Keratinocyte (primary cell): Measurements from ENCODE around the gene CRTAP. TPM values are rescaled to one million over a fixed set of nuclear protein-coding genes. Genes with fewer than 3 reads are reported as not detected.

Source experiments
- DNase-seq: peaks from one replicate; pipeline ENCODE4 v3.0.0-alpha.2; 2011; ENCODE audit warnings: low read depth, missing footprints, low spot score
- FAIRE-seq: peaks from 2 replicates; lab custom pipeline; 2011; peaks lifted over from hg19 to GRCh38; lab: Jason Lieb, UNC
- H2AFZ ChIP-seq: 2 replicates; pipeline ENCODE4 v1.6.0; 2012; ENCODE audit warnings: low read length, control low read depth, inconsistent platforms; ENCODE audit not compliant: control insufficient read depth
- H3K27ac ChIP-seq: 2 replicates; pipeline ENCODE4 v1.5.1; 2011; ENCODE audit warnings: low read length; ENCODE audit not compliant: control insufficient read depth, insufficient read depth
- H3K27me3 ChIP-seq: 3 replicates; pipeline ENCODE4 v1.6.0; 2011; ENCODE audit warnings: low read length; ENCODE audit not compliant: control insufficient read depth, insufficient read depth; ENCODE audit errors: extremely low read depth
- H3K36me3 ChIP-seq, 2 experiments: 2 replicates in 1 of 2; 3 replicates in 1 of 2; pipeline ENCODE4 v1.5.1; 2011; ENCODE audit warnings: low read length in 2 of 2, mild to moderate bottlenecking in 1 of 2; ENCODE audit not compliant: control insufficient read depth in 2 of 2, insufficient read depth in 2 of 2; ENCODE audit errors: extremely low read depth in 1 of 2
- H3K4me1 ChIP-seq: 3 replicates; pipeline ENCODE4 v1.5.1; 2011; ENCODE audit warnings: low read length; ENCODE audit not compliant: control insufficient read depth, insufficient read depth; ENCODE audit errors: extremely low read depth
- H3K4me2 ChIP-seq: 3 replicates; pipeline ENCODE4 v1.6.0; 2011; ENCODE audit warnings: low read depth, low read length; ENCODE audit not compliant: control insufficient read depth, insufficient read depth; ENCODE audit errors: extremely low read depth
- H3K4me3 ChIP-seq, 3 experiments: fragments of 200-600 bp in 1 of 3; sonication (generic) in 1 of 3; 2 replicates in 2 of 3; 3 replicates in 1 of 3; pipeline ENCODE4 v1.5.1; 2011 to 2016; ENCODE audit warnings: low read length in 3 of 3, mild to moderate bottlenecking in 3 of 3, control low read depth in 2 of 3, inconsistent platforms in 1 of 3, low read depth in 1 of 3, mixed read lengths in 1 of 3, mixed run types in 1 of 3, moderate library complexity in 1 of 3; ENCODE audit not compliant: control insufficient read depth in 2 of 3, insufficient read depth in 2 of 3; ENCODE audit errors: extremely low read depth in 1 of 3
- H3K79me2 ChIP-seq: 2 replicates; pipeline ENCODE4 v1.6.0; 2012; ENCODE audit warnings: low read length; ENCODE audit not compliant: control insufficient read depth, insufficient read depth
- H3K9ac ChIP-seq: 3 replicates; pipeline ENCODE4 v1.6.0; 2011; ENCODE audit warnings: low read length; ENCODE audit not compliant: control insufficient read depth, insufficient read depth; ENCODE audit errors: extremely low read depth
- H3K9me1 ChIP-seq: 3 replicates; pipeline ENCODE4 v1.6.0; 2011; ENCODE audit warnings: low read length; ENCODE audit not compliant: control insufficient read depth, insufficient read depth; ENCODE audit errors: extremely low read depth
- H3K9me3 ChIP-seq: 2 replicates; pipeline ENCODE4 v1.5.1; 2012; ENCODE audit warnings: low read depth, low read length; ENCODE audit not compliant: control insufficient read depth
- H4K20me1 ChIP-seq: 3 replicates; pipeline ENCODE4 v1.6.0; 2011; ENCODE audit warnings: low read length; ENCODE audit not compliant: control insufficient read depth, insufficient read depth; ENCODE audit errors: extremely low read depth
- EZH2 ChIP-seq: IDR thresholded peaks from one replicate; pipeline ENCODE4 v1.6.1; 2012; ENCODE audit warnings: inconsistent platforms, mild to moderate bottlenecking, low read length, moderate library complexity
- dilution Hi-C: fragments of 300-500 bp; cut with MboI; formaldehyde crosslinking; loops from one replicate; pipeline ENCODE4 v1.7.0; 2020; ENCODE audit warnings: low sequenced_read_pairs; ENCODE audit not compliant: extremely low pct_ligation_motif_present
- polyA plus RNA-seq, 5 experiments: library from polyadenylated mRNA; depleted of rRNA in 3 of 5; stranded (reverse) in 3 of 5; stranded (forward) in 1 of 5; unstranded in 1 of 5; fragments of >200 nt; gene quantifications; 1 replicate in 1 of 5; 2 replicates in 3 of 5; 3 replicates in 1 of 5; pipeline versions ENCODE4 v1.2.1 to v1.2.3, GENCODE V29; 2011 to 2012; ENCODE audit warnings: missing spikeins in 2 of 5, low read depth in 1 of 5, low replicate concordance in 1 of 5
- TF ChIP-seq, protein P1 (sequence below), 3 experiments: IDR thresholded peaks in 1 of 3; conservative IDR thresholded peaks in 1 of 3; optimal IDR thresholded peaks in 1 of 3; 2 replicates in 2 of 3; 3 replicates in 1 of 3; pipeline versions ENCODE3 to v1.5.1; 2011; ENCODE audit warnings: low read length in 3 of 3, mild to moderate bottlenecking in 3 of 3, moderate library complexity in 2 of 3, control low read depth in 1 of 3, inconsistent platforms in 1 of 3; ENCODE audit not compliant: insufficient read depth in 2 of 3; ENCODE audit errors: extremely low read depth in 1 of 3

CRTAP gene
- polyA plus RNA-seq, 1 donor (not counting 4 experiments of a cell fraction or from before 2014, with no cell fraction given), result 170 TPM

GRCh38 chr3:33186524-33187367, 72.9 kb downstream of the CRTAP start:
- no peaks in the 10 kb centered on the region for H3K79me2 ChIP-seq
- H2AFZ ChIP-seq, result no peak overlapping the region
- no peaks in the 10 kb centered on the region for H3K36me3 ChIP-seq
- DNase-seq (no peak), FAIRE-seq (no peak)
- dilution Hi-C loops, result no loop called here
- TF ChIP-seq, protein P1, sequence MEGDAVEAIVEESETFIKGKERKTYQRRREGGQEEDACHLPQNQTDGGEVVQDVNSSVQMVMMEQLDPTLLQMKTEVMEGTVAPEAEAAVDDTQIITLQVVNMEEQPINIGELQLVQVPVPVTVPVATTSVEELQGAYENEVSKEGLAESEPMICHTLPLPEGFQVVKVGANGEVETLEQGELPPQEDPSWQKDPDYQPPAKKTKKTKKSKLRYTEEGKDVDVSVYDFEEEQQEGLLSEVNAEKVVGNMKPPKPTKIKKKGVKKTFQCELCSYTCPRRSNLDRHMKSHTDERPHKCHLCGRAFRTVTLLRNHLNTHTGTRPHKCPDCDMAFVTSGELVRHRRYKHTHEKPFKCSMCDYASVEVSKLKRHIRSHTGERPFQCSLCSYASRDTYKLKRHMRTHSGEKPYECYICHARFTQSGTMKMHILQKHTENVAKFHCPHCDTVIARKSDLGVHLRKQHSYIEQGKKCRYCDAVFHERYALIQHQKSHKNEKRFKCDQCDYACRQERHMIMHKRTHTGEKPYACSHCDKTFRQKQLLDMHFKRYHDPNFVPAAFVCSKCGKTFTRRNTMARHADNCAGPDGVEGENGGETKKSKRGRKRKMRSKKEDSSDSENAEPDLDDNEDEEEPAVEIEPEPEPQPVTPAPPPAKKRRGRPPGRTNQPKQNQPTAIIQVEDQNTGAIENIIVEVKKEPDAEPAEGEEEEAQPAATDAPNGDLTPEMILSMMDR (optimal IDR thresholded peaks at IDR 0.05 in 1 of 3, IDR thresholded peaks at IDR 0.05 in 1 of 3, conservative IDR thresholded peaks at IDR 0.05 in 1 of 3; ENCODE audit: extremely low read depth in 1 of 3, insufficient read depth in 2 of 3, low read length in 3 of 3), result no peak
- TF ChIP-seq EZH2, result no peak
- no peak overlapping the region for H3K27ac ChIP-seq
- H3K9me1 ChIP-seq, result no peaks in the 10 kb centered on the region
- no peaks in the 10 kb centered on the region for H3K27me3 ChIP-seq
- H4K20me1 ChIP-seq, result no peaks in the 10 kb centered on the region
- no peak overlapping the region for H3K9ac ChIP-seq
- no peak overlapping the region for H3K4me3 ChIP-seq
- no peaks in the 10 kb centered on the region for H3K9me3 ChIP-seq
- no peak overlapping the region for H3K4me2 ChIP-seq
- no peaks in the 10 kb centered on the region for H3K4me1 ChIP-seq

GRCh38 chr3:33187368-33187634, 73.5 kb downstream of the CRTAP start:
- Histone ChIP-seq H3K27me3 (no peaks in the 10 kb centered on the region), H3K4me3 (no peak overlapping the region), H3K27ac (no peak overlapping the region), H3K4me2 (no peak overlapping the region), H3K4me1 (no peaks in the 10 kb centered on the region), H3K36me3 (no peaks in the 10 kb centered on the region), H3K79me2 (no peaks in the 10 kb centered on the region), H2AFZ (no peak overlapping the region), H3K9me3 (no peaks in the 10 kb centered on the region), H3K9me1 (no peaks in the 10 kb centered on the region), H3K9ac (no peak overlapping the region), H4K20me1 (no peaks in the 10 kb centered on the region)
- DNase-seq (no peak), FAIRE-seq (no peak)
- dilution Hi-C loops, result no loop called here
- TF ChIP-seq EZH2, result no peak
- TF ChIP-seq, protein P1 (optimal IDR thresholded peaks at IDR 0.05 in 1 of 3, IDR thresholded peaks at IDR 0.05 in 1 of 3, conservative IDR thresholded peaks at IDR 0.05 in 1 of 3; ENCODE audit: extremely low read depth in 1 of 3, insufficient read depth in 2 of 3, low read length in 3 of 3), result no peak
